H1 (cell line): Measurements from ENCODE around the gene CELF2. TPM values are rescaled to one million over a fixed set of nuclear protein-coding genes. Genes with fewer than 3 reads are reported as not detected.

Experiments used
- CTCF ChIA-PET: fragments of 300-600 bp; sonication (Branson Sonifier 250); formaldehyde crosslinking; loops from one replicate; lab custom pipeline; 2021; ENCODE audit not compliant: partially characterized antibody; lab: Charles Lee
- POLR2A ChIA-PET: fragments of 300-600 bp; sonication (Branson Sonifier 250); formaldehyde crosslinking; loops from one replicate; lab custom pipeline; 2021; ENCODE audit warnings: inconsistent platforms; ENCODE audit not compliant: partially characterized antibody; lab: Charles Lee
- DNase-seq, 2 experiments: peaks; one replicate each; pipeline versions ENCODE4 v3.0.0 to v3.0.0-alpha.2; 2010 to 2022; ENCODE audit warnings: low spot score in 2 of 2, low read depth in 1 of 2, mixed read lengths in 1 of 2
- FAIRE-seq: peaks from 2 replicates; lab custom pipeline; 2011; peaks lifted over from hg19 to GRCh38; lab: Jason Lieb, UNC
- H2AFZ ChIP-seq: 2 replicates; pipeline ENCODE4 v1.8.1; 2012; ENCODE audit warnings: low read length, inconsistent platforms
- H2AK5ac ChIP-seq: 2 replicates; pipeline ENCODE4 v1.6.1; 2013; ENCODE audit warnings: low read depth, low read length
- H2BK120ac ChIP-seq: replicated peaks from 2 replicates; pipeline ENCODE3; 2013; ENCODE audit warnings: low read depth, low read length, inconsistent platforms
- H2BK12ac ChIP-seq: 2 replicates; pipeline ENCODE4 v1.6.1; 2013; ENCODE audit warnings: low read depth, low read length
- H2BK15ac ChIP-seq: 2 replicates; pipeline ENCODE4 v1.6.1; 2013; ENCODE audit warnings: low read length
- H2BK20ac ChIP-seq: 2 replicates; pipeline ENCODE4 v1.6.1; 2013; ENCODE audit warnings: low read length
- H2BK5ac ChIP-seq: 2 replicates; pipeline ENCODE4 v1.6.1; 2013; ENCODE audit warnings: low read depth, low read length
- H3K14ac ChIP-seq: 2 replicates; pipeline ENCODE4 v1.6.1; 2013; ENCODE audit warnings: inconsistent platforms; ENCODE audit not compliant: insufficient read length
- H3K18ac ChIP-seq: 2 replicates; pipeline ENCODE4 v1.6.1; 2013; ENCODE audit warnings: low read length; ENCODE audit errors: extremely low read depth
- H3K23ac ChIP-seq: 2 replicates; pipeline ENCODE4 v1.6.1; 2013; ENCODE audit warnings: inconsistent platforms; ENCODE audit not compliant: insufficient read length
- H3K23me2 ChIP-seq: 2 replicates; pipeline ENCODE4 v1.6.1; 2013; ENCODE audit warnings: low read depth, low read length
- H3K27ac ChIP-seq: 2 replicates; pipeline ENCODE4 v1.6.1; 2011; ENCODE audit warnings: low read depth, low read length, inconsistent platforms
- H3K27me3 ChIP-seq, 4 experiments: replicated peaks in 1 of 4; 1 replicate in 1 of 4; 2 replicates in 3 of 4; pipeline versions ENCODE4 v1.6.1 to v1.8.1; 2011 to 2013; ENCODE audit warnings: low read length in 3 of 4, mild to moderate bottlenecking in 3 of 4, inconsistent platforms in 2 of 4, mixed read lengths in 2 of 4, moderate library complexity in 1 of 4; ENCODE audit not compliant: control insufficient read depth in 3 of 4, insufficient read depth in 3 of 4; ENCODE audit errors: extremely low read depth in 1 of 4
- H3K36me3 ChIP-seq, 4 experiments: 2 replicates each; pipeline versions ENCODE4 v1.6.1 to v1.8.1; 2011 to 2013; ENCODE audit warnings: mild to moderate bottlenecking in 4 of 4, low read length in 3 of 4, moderate library complexity in 2 of 4, control low read depth in 1 of 4, inconsistent platforms in 1 of 4; ENCODE audit not compliant: insufficient read depth in 4 of 4, control insufficient read depth in 2 of 4
- H3K4ac ChIP-seq: replicated peaks from 2 replicates; pipeline ENCODE3; 2013; ENCODE audit warnings: low read length, low read depth, mixed read lengths, inconsistent platforms; ENCODE audit not compliant: insufficient read length
- H3K4me1 ChIP-seq, 4 experiments: replicated peaks in 1 of 4; 1 replicate in 1 of 4; 2 replicates in 3 of 4; pipeline versions ENCODE4 v1.6.1 to v1.8.1; 2011 to 2013; ENCODE audit warnings: low read length in 3 of 4, inconsistent platforms in 2 of 4, mixed read lengths in 1 of 4; ENCODE audit not compliant: insufficient read depth in 4 of 4, control insufficient read depth in 3 of 4
- H3K4me2 ChIP-seq, 2 experiments: 2 replicates each; pipeline versions ENCODE4 v1.6.1 to v1.8.1; 2011 to 2013; ENCODE audit warnings: low read depth in 2 of 2, low read length in 2 of 2, control low read depth in 1 of 2, inconsistent platforms in 1 of 2, mild to moderate bottlenecking in 1 of 2; ENCODE audit not compliant: insufficient read depth in 1 of 2
- H3K4me3 ChIP-seq, 4 experiments: fragments of 200-600, 300-600 bp in 1 of 4; sonication (generic), shearing (Covaris generic), sonication (Bioruptor Twin) in 1 of 4; 2 replicates each; pipeline versions ENCODE4 v1.5.1 to v1.8.1; 2011 to 2016; ENCODE audit warnings: low read length in 4 of 4, low read depth in 3 of 4, control low read depth in 2 of 4, inconsistent platforms in 2 of 4, mild to moderate bottlenecking in 2 of 4, mixed read lengths in 1 of 4, moderate library complexity in 1 of 4; ENCODE audit not compliant: insufficient read depth in 2 of 4; ENCODE audit errors: extremely low read depth in 1 of 4
- H3K56ac ChIP-seq: replicated peaks from 2 replicates; pipeline ENCODE3; 2013; ENCODE audit warnings: low read depth, mild to moderate bottlenecking, mixed read lengths, low read length, inconsistent platforms; ENCODE audit not compliant: insufficient read length
- H3K79me1 ChIP-seq: 2 replicates; pipeline ENCODE4 v1.6.1; 2013; ENCODE audit warnings: low read depth, low read length, control low read depth
- H3K79me2 ChIP-seq, 2 experiments: 2 replicates each; pipeline versions ENCODE4 v1.6.1 to v1.8.1; 2012 to 2013; ENCODE audit warnings: low read length in 2 of 2, mild to moderate bottlenecking in 2 of 2, inconsistent platforms in 1 of 2; ENCODE audit not compliant: insufficient read depth in 2 of 2, control insufficient read depth in 1 of 2
- H3K9ac ChIP-seq, 4 experiments: replicated peaks in 1 of 4; 1 replicate in 1 of 4; 2 replicates in 3 of 4; pipeline versions ENCODE4 v1.6.1 to v1.8.1; 2011 to 2013; ENCODE audit warnings: low read depth in 3 of 4, low read length in 3 of 4, control low read depth in 2 of 4, mild to moderate bottlenecking in 2 of 4, moderate library complexity in 2 of 4, inconsistent platforms in 1 of 4; ENCODE audit errors: extremely low read depth in 1 of 4
- H3K9me3 ChIP-seq, 2 experiments: 2 replicates each; pipeline versions ENCODE4 v1.6.1 to v1.8.1; 2012 to 2013; ENCODE audit warnings: mild to moderate bottlenecking in 2 of 2, moderate library complexity in 2 of 2, control low read depth in 1 of 2, inconsistent platforms in 1 of 2, low read depth in 1 of 2, low read length in 1 of 2, mixed read lengths in 1 of 2; ENCODE audit not compliant: insufficient read depth in 2 of 2
- H4K20me1 ChIP-seq, 2 experiments: replicated peaks in 1 of 2; 2 replicates each; pipeline versions ENCODE3 to v1.8.1; 2011 to 2013; ENCODE audit warnings: inconsistent platforms in 2 of 2, low read length in 2 of 2, mild to moderate bottlenecking in 1 of 2; ENCODE audit not compliant: insufficient read depth in 2 of 2, control insufficient read depth in 1 of 2
- H4K5ac ChIP-seq: 2 replicates; pipeline ENCODE4 v1.6.1; 2013; ENCODE audit warnings: low read length, low read depth, mixed read lengths, inconsistent platforms; ENCODE audit not compliant: insufficient read length
- H4K8ac ChIP-seq: 2 replicates; pipeline ENCODE4 v1.8.0; 2013; ENCODE audit warnings: mild to moderate bottlenecking, moderate library complexity, low read length, inconsistent platforms; ENCODE audit not compliant: insufficient read depth; ENCODE audit errors: extremely low read depth
- H4K91ac ChIP-seq: replicated peaks from 2 replicates; pipeline ENCODE3; 2013; ENCODE audit warnings: low read length, mixed read lengths, inconsistent platforms; ENCODE audit not compliant: insufficient read length
- ATF2 ChIP-seq: IDR thresholded peaks from 2 replicates; pipeline ENCODE4 v1.6.1; 2012; ENCODE audit warnings: low read length, inconsistent platforms
- CREB1 ChIP-seq: IDR thresholded peaks from 2 replicates; pipeline ENCODE4 v1.6.1; 2012; ENCODE audit warnings: inconsistent platforms
- FOSL1 ChIP-seq: IDR thresholded peaks from 2 replicates; pipeline ENCODE4 v1.6.1; 2011; ENCODE audit warnings: mild to moderate bottlenecking, low read depth, low read length, moderate library complexity; ENCODE audit not compliant: insufficient read depth
- KDM5A ChIP-seq: fragments of 200-600 bp; IDR thresholded peaks from 2 replicates; pipeline ENCODE4 v1.7.1; 2012; ENCODE audit warnings: mild to moderate bottlenecking, low read length, inconsistent platforms, mixed read lengths
- RBBP5 ChIP-seq: IDR thresholded peaks from 2 replicates; pipeline ENCODE4 v1.7.1; 2012; ENCODE audit warnings: low read depth, mild to moderate bottlenecking, inconsistent platforms, low read length, moderate library complexity, borderline replicate concordance
- RFX5 ChIP-seq: IDR thresholded peaks from 2 replicates; pipeline ENCODE4 v1.6.1; 2011; ENCODE audit warnings: low read depth, low read length, improper control_type of control experiment, borderline replicate concordance
- SP1 ChIP-seq: IDR thresholded peaks from 2 replicates; pipeline ENCODE4 v1.6.1; 2011; ENCODE audit warnings: low read depth, low read length
- SRF ChIP-seq: IDR thresholded peaks from 2 replicates; pipeline ENCODE4 v1.6.1; 2011; ENCODE audit warnings: mild to moderate bottlenecking, low read depth, low read length, moderate library complexity
- YY1 ChIP-seq: IDR thresholded peaks from 2 replicates; pipeline ENCODE4 v1.6.1; 2011; ENCODE audit warnings: low read depth, mild to moderate bottlenecking, low read length
- ZNF274 ChIP-seq: IDR thresholded peaks from 2 replicates; pipeline ENCODE4 v1.7.0; 2012; ENCODE audit warnings: low read length, borderline replicate concordance; ENCODE audit errors: extremely low read depth
- WGBS, 2 experiments: shearing (Covaris generic) in 1 of 2; methylation state at CpG; one replicate each; pipeline versions ENCODE4 v1.1.6 to v1.1.7; 2013 to 2015; ENCODE audit warnings: low lambda C conversion rate in 2 of 2, mixed read lengths in 2 of 2, inconsistent platforms in 1 of 2, low coverage in 1 of 2, missing lambda C conversion rate in 1 of 2; ENCODE audit not compliant: insufficient replicate concordance in 2 of 2, insufficient coverage in 1 of 2, insufficient read length in 1 of 2; ENCODE audit errors: extremely low coverage in 1 of 2, missing lambda C conversion rate in 1 of 2; 5-methylcytosine and 5-hydroxymethylcytosine counted together
- polyA plus RNA-seq, 7 experiments: library from polyadenylated mRNA; depleted of rRNA in 3 of 7; stranded (reverse) in 5 of 7; unstranded in 2 of 7; fragments of >200 nt in 5 of 7; fragments of 200-250 nt in 2 of 7; gene quantifications; 1 replicate in 5 of 7; 2 replicates in 1 of 7; 4 replicates in 1 of 7; pipeline versions ENCODE4 v1.2.1 to v1.2.3, GENCODE V29; 2011 to 2013; ENCODE audit warnings: missing spikeins in 2 of 7, mixed read lengths in 2 of 7
- total RNA-seq: library from RNA; stranded (reverse); fragmentation: NEBNext Ultra II Directional; extraction: Animal tissue kit (Norgen Biotek cat#: 25700); gene quantifications from 2 replicates; pipeline ENCODE4 v1.2.1, GENCODE V29; 2021
- TF ChIP-seq, protein P1 (sequence below): IDR thresholded peaks from 2 replicates; pipeline ENCODE4 v1.6.1; 2012; ENCODE audit warnings: inconsistent platforms

CELF2 gene
- total and polyA plus RNA-seq, 2 of the 8 experiments (the other 6 are each of a cell fraction or from before 2014, with no cell fraction given) = 18.3 to 22.7 TPM

- no peak overlapping the region for H4K91ac ChIP-seq
- no peak overlapping the region for H2BK12ac ChIP-seq
- DNase-seq (no peak), FAIRE-seq (no peak)
- WGBS, 2 experiments = 71% methylated on average over 5 of the region's 5 CpGs; no CpG with 5 or more reads in 1 of the 2 experiments
- no peaks in the 10 kb centered on the region for H3K23me2 ChIP-seq
- TF ChIP-seq, protein P1, sequence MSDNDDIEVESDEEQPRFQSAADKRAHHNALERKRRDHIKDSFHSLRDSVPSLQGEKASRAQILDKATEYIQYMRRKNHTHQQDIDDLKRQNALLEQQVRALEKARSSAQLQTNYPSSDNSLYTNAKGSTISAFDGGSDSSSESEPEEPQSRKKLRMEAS = no peak
- TF ChIP-seq RBBP5 = no peak
- no peak for TF ChIP-seq CREB1
- no peak for TF ChIP-seq YY1
- TF ChIP-seq KDM5A = no peak
- TF ChIP-seq ZNF274 = no peak
- TF ChIP-seq ATF2 = no peak
- TF ChIP-seq SRF = no peak
- no peak for TF ChIP-seq FOSL1
- TF ChIP-seq SP1 = no peak
- no peak for TF ChIP-seq RFX5
- H3K4me3 ChIP-seq = no peak overlapping the region
- H2BK5ac ChIP-seq = no peak overlapping the region
- no peaks in the 10 kb centered on the region; the same call in none of the 2 replicates for H3K79me1 ChIP-seq
- no peak overlapping the region for H3K23ac ChIP-seq
- no peak overlapping the region for H2AFZ ChIP-seq
- H3K56ac ChIP-seq = no peak overlapping the region
- no peak overlapping the region for H3K18ac ChIP-seq
- H3K27ac ChIP-seq = no peak overlapping the region
- no peak overlapping the region for H2BK20ac ChIP-seq
- no peak overlapping the region for H3K4ac ChIP-seq
- H2BK15ac ChIP-seq = no peak overlapping the region; the same call in 1 of the 2 replicates
- H4K20me1 ChIP-seq = no peaks in the 10 kb centered on the region
- H3K14ac ChIP-seq = no peak overlapping the region
- H2BK120ac ChIP-seq = no peak overlapping the region
- peaks cover 0 to 2% of the 10 kb centered on the region in 2 experiments; a peak in 1 of 4 replicates for H3K79me2 ChIP-seq
- 0 out of 2 replicates have a peak overlapping the region, but pooled peaks have one; percentile 17 for H2AK5ac ChIP-seq
- H4K5ac ChIP-seq = no peak overlapping the region
- POLR2A ChIA-PET = interaction anchor here (0.9 kb wide), 1 partner anchor 63 kb away, joined by 3 read pairs; no protein-coding TSS in a partner anchor
- no peaks in the 10 kb centered on the region for H3K27me3 ChIP-seq
- no peaks in the 10 kb centered on the region for H3K36me3 ChIP-seq
- H3K9me3 ChIP-seq = no peaks in the 10 kb centered on the region
- H4K8ac ChIP-seq = no peak overlapping the region
- H3K4me1 ChIP-seq = peaks cover 0 to 4% (median 2%) of the 10 kb centered on the region in 4 experiments; a peak in 2 of 7 replicates
- no peak overlapping the region for H3K9ac ChIP-seq
- H3K4me2 ChIP-seq = no peak overlapping the region
- CTCF ChIA-PET = interaction anchor here (1.6 to 3.2 kb wide), 2 partner anchors 12 to 162 kb away, joined by 3 to 20 read pairs; no protein-coding TSS in a partner anchor
Observed at GRCh38 chr10:11108356-11108755, 90.7 kb downstream of the CELF2 start.
